ENCODE data around the gene SDHAF3. TPM values are rescaled to one million over a fixed set of nuclear protein-coding genes. Genes with fewer than 3 reads are reported as not detected.

SDHAF3 gene
- total RNA-seq, 1 experiment from 2014 or later: 25.0 TPM

GRCh38 chr7:97203957-97204356 lies 86.5 kb downstream of the SDHAF3 start:
- Histone ChIP-seq H4K20me1 (ENCODE audit: insufficient read depth) (no peaks in the 10 kb centered on the region), H3K4me3 (replicated peaks in 1 of 2; ENCODE audit: low read depth in 1 of 2, low read length in 2 of 2) (no peak overlapping the region), H3K4me1 (ENCODE audit: control insufficient read depth in 1 of 2, insufficient read depth in 2 of 2, low read length in 2 of 2) (no peaks in the 10 kb centered on the region), H3K79me2 (ENCODE audit: insufficient read depth, low read length) (no peaks in the 10 kb centered on the region), H3K36me3 (ENCODE audit: control insufficient read depth in 1 of 2, insufficient read depth in 2 of 2, low read length in 2 of 2) (no peaks in the 10 kb centered on the region), H3K27ac (ENCODE audit: low read depth, low read length) (no peak overlapping the region), H2AFZ (ENCODE audit: low read depth, low read length, poor library complexity, severe bottlenecking) (no peak overlapping the region), H3K4me2 (ENCODE audit: low read length) (no peak overlapping the region), H3K9me2 (ENCODE audit: insufficient read depth) (no peaks in the 10 kb centered on the region), H3K9me3 (ENCODE audit: control insufficient read depth in 1 of 2, insufficient read depth in 1 of 2, low read depth in 1 of 2, low read length in 2 of 2) (no peaks in the 10 kb centered on the region), H3K9ac (ENCODE audit: low read length) (no peak overlapping the region), H3K27me3 (ENCODE audit: insufficient read depth, low read length) (peaks cover 18% of the 10 kb centered on the region)
- POLR2A ChIA-PET: no interaction called here
- RAD21 ChIA-PET (ENCODE audit: low non-redundant PET in 1 of 2, low total read pairs in 2 of 2, uncharacterized antibody in 2 of 2, unreplicated experiment in 2 of 2): no interaction called here
- no TSS peak for BruUV-seq (replicated peaks)
- CTCF ChIA-PET: no interaction called here
- DNase-seq (ENCODE audit: low read depth, low spot score) (no peak), ATAC-seq (no peak)
- intact Hi-C loops (cut with micrococcal nuclease): no loop called here
- TF ChIP-seq CTCF (IDR thresholded peaks at IDR 0.05 in 2 of 3, conservative IDR thresholded peaks at IDR 0.05 in 1 of 3; ENCODE audit: borderline replicate concordance in 1 of 3, insufficient read depth in 1 of 3, low read depth in 2 of 3, low read length in 2 of 3): no peak
- no peak for TF ChIP-seq SIN3A (IDR thresholded peaks at IDR 0.05; ENCODE audit: low read depth)
- no peak for TF ChIP-seq EZH2phosphoT487 (IDR thresholded peaks at IDR 0.05; ENCODE audit: borderline replicate concordance)
- TF ChIP-seq POLR2A (IDR thresholded peaks at IDR 0.05; ENCODE audit: borderline replicate concordance, extremely low read depth, insufficient read depth, insufficient read length): no peak
- no peak for TF ChIP-seq EZH2 (IDR thresholded peaks at IDR 0.05)
- TF ChIP-seq TCF7L2 (IDR thresholded peaks at IDR 0.05; ENCODE audit: borderline replicate concordance, extremely low read depth, insufficient read depth, insufficient read length): no peak
- TF ChIP-seq RAD21 (IDR thresholded peaks at IDR 0.05; ENCODE audit: low read depth): no peak
- TF ChIP-seq EGR1 (IDR thresholded peaks at IDR 0.05; ENCODE audit: low read depth): no peak
- TF ChIP-seq ELF1 (IDR thresholded peaks at IDR 0.05; ENCODE audit: borderline replicate concordance, low read depth): no peak
- no peak for TF ChIP-seq YY1 (IDR thresholded peaks at IDR 0.05; ENCODE audit: extremely low read depth, insufficient replicate concordance, low read depth, low read length)
- no peak for TF ChIP-seq CEBPB (IDR thresholded peaks at IDR 0.05; ENCODE audit: low read depth)

Measured in HCT116 (cell line).